DND-41 (cell line): ENCODE results near the gene E2F4.

Experiments
- ATAC-seq: fragments of 200-7000 bp; cut with Tn5 transposase; 3 replicates; pipeline ENCODE4 v1.9.1; 2021; ENCODE audit warnings: low read depth; ENCODE audit not compliant: insufficient read depth
- DNase-seq: peaks from one replicate; pipeline ENCODE4 v3.0.0-alpha.2; 2020
- H2AFZ ChIP-seq: 2 replicates; pipeline ENCODE4 v1.6.0; 2012; ENCODE audit warnings: low read depth, low read length
- H3K27ac ChIP-seq: 2 replicates; pipeline ENCODE4 v1.5.1; 2012; ENCODE audit warnings: low read length, inconsistent platforms
- H3K27me3 ChIP-seq: fragments of 200-600 bp; sonication (generic); 2 replicates; pipeline ENCODE4 v1.6.0; 2012; ENCODE audit warnings: low read length, mild to moderate bottlenecking, inconsistent platforms; ENCODE audit not compliant: insufficient read depth, poor library complexity
- H3K36me3 ChIP-seq: 2 replicates; pipeline ENCODE4 v1.5.1; 2012; ENCODE audit warnings: low read length, inconsistent platforms; ENCODE audit not compliant: insufficient read depth
- H3K4me1 ChIP-seq: 2 replicates; pipeline ENCODE4 v1.5.1; 2012; ENCODE audit warnings: mild to moderate bottlenecking, low read length; ENCODE audit not compliant: insufficient read depth
- H3K4me2 ChIP-seq: 2 replicates; pipeline ENCODE4 v1.6.0; 2012; ENCODE audit warnings: mild to moderate bottlenecking, moderate library complexity, low read length, inconsistent platforms; ENCODE audit not compliant: insufficient read depth
- H3K4me3 ChIP-seq, 2 experiments: fragments of 200-600 bp in 1 of 2; shearing (Covaris generic) in 1 of 2; 2 replicates each; pipeline ENCODE4 v1.5.1; 2012 to 2016; ENCODE audit warnings: inconsistent platforms in 2 of 2, low read length in 2 of 2, mild to moderate bottlenecking in 2 of 2, low read depth in 1 of 2, moderate library complexity in 1 of 2
- H3K79me2 ChIP-seq: 2 replicates; pipeline ENCODE4 v1.6.0; 2012; ENCODE audit warnings: low read length, inconsistent platforms; ENCODE audit not compliant: insufficient read depth
- H3K9ac ChIP-seq: 2 replicates; pipeline ENCODE4 v1.6.0; 2012; ENCODE audit warnings: low read depth, mild to moderate bottlenecking, inconsistent platforms, low read length, moderate library complexity
- H3K9me3 ChIP-seq: 2 replicates; pipeline ENCODE4 v1.5.1; 2012; ENCODE audit warnings: low read length, moderate library complexity, mild to moderate bottlenecking, inconsistent platforms; ENCODE audit not compliant: insufficient read depth, severe bottlenecking
- H4K20me1 ChIP-seq: 2 replicates; pipeline ENCODE4 v1.6.0; 2012; ENCODE audit warnings: low read length; ENCODE audit not compliant: insufficient read depth
- CTCF ChIP-seq: IDR thresholded peaks from 2 replicates; pipeline ENCODE4 v1.5.1; 2012; ENCODE audit warnings: borderline replicate concordance, low read length, moderate library complexity, mild to moderate bottlenecking; ENCODE audit not compliant: poor library complexity, severe bottlenecking; ENCODE audit errors: extremely low read depth
- EZH2 ChIP-seq: IDR thresholded peaks from 3 replicates; pipeline ENCODE4 v1.6.1; 2012; ENCODE audit warnings: borderline replicate concordance, low read depth, mild to moderate bottlenecking, moderate library complexity, low read length, inconsistent platforms; ENCODE audit not compliant: severe bottlenecking

E2F4 gene

GRCh38 chr16:67241008-67241900 lies 49.3 kb downstream of the E2F4 start:
- Histone ChIP-seq H3K27ac (no peak overlapping the region), H3K4me3 (no peak overlapping the region), H2AFZ (no peak overlapping the region), H3K9me3 (no peaks in the 10 kb centered on the region), H3K27me3 (no peaks in the 10 kb centered on the region), H3K79me2 (peaks cover 7% of the 10 kb centered on the region; the same call in 1 of the 2 replicates), H3K4me2 (no peak overlapping the region), H3K36me3 (peaks cover 16% of the 10 kb centered on the region), H4K20me1 (peaks cover 22% of the 10 kb centered on the region), H3K4me1 (peaks cover 38% of the 10 kb centered on the region), H3K9ac (no peak overlapping the region)
- no peak for DNase-seq
- ATAC-seq, result no peak
- TF ChIP-seq CTCF, result no peak
- TF ChIP-seq EZH2, result no peak

GRCh38 chr16:67242138-67242730 lies 50.3 kb downstream of the E2F4 start:
- TF ChIP-seq CTCF, result no peak
- no peak for TF ChIP-seq EZH2
- H3K4me1 ChIP-seq, result peaks cover 39% of the 10 kb centered on the region
- no peak overlapping the region for H3K4me3 ChIP-seq
- no peak for DNase-seq
- H3K79me2 ChIP-seq, result peaks cover 7% of the 10 kb centered on the region; the same call in 1 of the 2 replicates
- no peak overlapping the region for H2AFZ ChIP-seq
- no peak for ATAC-seq
- peaks cover 11% of the 10 kb centered on the region for H3K36me3 ChIP-seq
- H3K9ac ChIP-seq, result no peak overlapping the region
- H3K4me2 ChIP-seq, result no peak overlapping the region
- H4K20me1 ChIP-seq, result peaks cover 22% of the 10 kb centered on the region
- no peaks in the 10 kb centered on the region for H3K27me3 ChIP-seq
- no peak overlapping the region for H3K27ac ChIP-seq
- no peaks in the 10 kb centered on the region for H3K9me3 ChIP-seq

- Histone ChIP-seq H3K4me1 (peaks cover 48% of the 10 kb centered on the region), H4K20me1 (peaks cover 22% of the 10 kb centered on the region), H3K27ac (no peak overlapping the region)
Measured at GRCh38 chr16:67243481-67243880, 51.5 kb downstream of the E2F4 start.

More at GRCh38 chr16:67243481-67243880, 51.5 kb downstream of the E2F4 start:
- H3K4me3 ChIP-seq, result no peak overlapping the region
- H3K4me2 ChIP-seq, result no peak overlapping the region
- TF ChIP-seq CTCF (no peak), EZH2 (no peak)
- no peaks in the 10 kb centered on the region for H3K9me3 ChIP-seq
- H3K9ac ChIP-seq, result no peak overlapping the region
- peaks cover 4% of the 10 kb centered on the region for H3K27me3 ChIP-seq
- peaks cover 7% of the 10 kb centered on the region; the same call in 1 of the 2 replicates for H3K79me2 ChIP-seq
- no peak overlapping the region for H2AFZ ChIP-seq
- no peak for ATAC-seq
- H3K36me3 ChIP-seq, result peaks cover 3% of the 10 kb centered on the region; the same call in 1 of the 2 replicates
- no peak for DNase-seq
